ENCODE results near the gene MB21D2.

Gene MB21D2

GRCh38 chr3:192851821-192852372 lies 65.8 kb downstream of the MB21D2 start:
- TF ChIP-seq CTCF (IDR thresholded peaks at IDR 0.05): no peak

- no peak for TF ChIP-seq CTCF (IDR thresholded peaks at IDR 0.05)
These were observed 67.1 kb downstream of the MB21D2 start for GRCh38 chr3:192850451-192850981.

- no peak for TF ChIP-seq CTCF (IDR thresholded peaks at IDR 0.05)
These were observed 69.1 kb downstream of the MB21D2 start for GRCh38 chr3:192848371-192849233.

- TF ChIP-seq CTCF (IDR thresholded peaks at IDR 0.05): no peak
These were observed 69.7 kb downstream of the MB21D2 start for GRCh38 chr3:192847941-192848340.

GRCh38 chr3:192845526-192845855 lies 72.2 kb downstream of the MB21D2 start:
- no peak for TF ChIP-seq CTCF (IDR thresholded peaks at IDR 0.05)

- TF ChIP-seq CTCF (IDR thresholded peaks at IDR 0.05): no peak
These were observed 72.7 kb downstream of the MB21D2 start for GRCh38 chr3:192844836-192845525.

- TF ChIP-seq CTCF (IDR thresholded peaks at IDR 0.05): no peak
These were observed 73.2 kb downstream of the MB21D2 start for GRCh38 chr3:192844486-192844765.
